Stimulated activated CD4-positive, alpha-beta T cell treated with anti-CD3 and anti-CD28 coated beads, TNF-alpha, amount 100 ng/mL, for 1 hour (primary cell): ENCODE data around the gene CD69.
"Not testable (repeated sequence)": the region's sequence is repeated elsewhere in the genome, so short reads cannot be mapped to it uniquely, and the experiment has no call there.

Experiments
- DNase-seq, 3 donors: peaks; one replicate each; pipeline ENCODE4 v3.0.0-alpha.2; 2020; ENCODE audit warnings: low read depth in 3 of 3, low spot score in 1 of 3

CD69 gene

GRCh38 chr12:9751204-9752144, 9.2 kb downstream of the CD69 start:
- no peak for DNase-seq

DNA sequence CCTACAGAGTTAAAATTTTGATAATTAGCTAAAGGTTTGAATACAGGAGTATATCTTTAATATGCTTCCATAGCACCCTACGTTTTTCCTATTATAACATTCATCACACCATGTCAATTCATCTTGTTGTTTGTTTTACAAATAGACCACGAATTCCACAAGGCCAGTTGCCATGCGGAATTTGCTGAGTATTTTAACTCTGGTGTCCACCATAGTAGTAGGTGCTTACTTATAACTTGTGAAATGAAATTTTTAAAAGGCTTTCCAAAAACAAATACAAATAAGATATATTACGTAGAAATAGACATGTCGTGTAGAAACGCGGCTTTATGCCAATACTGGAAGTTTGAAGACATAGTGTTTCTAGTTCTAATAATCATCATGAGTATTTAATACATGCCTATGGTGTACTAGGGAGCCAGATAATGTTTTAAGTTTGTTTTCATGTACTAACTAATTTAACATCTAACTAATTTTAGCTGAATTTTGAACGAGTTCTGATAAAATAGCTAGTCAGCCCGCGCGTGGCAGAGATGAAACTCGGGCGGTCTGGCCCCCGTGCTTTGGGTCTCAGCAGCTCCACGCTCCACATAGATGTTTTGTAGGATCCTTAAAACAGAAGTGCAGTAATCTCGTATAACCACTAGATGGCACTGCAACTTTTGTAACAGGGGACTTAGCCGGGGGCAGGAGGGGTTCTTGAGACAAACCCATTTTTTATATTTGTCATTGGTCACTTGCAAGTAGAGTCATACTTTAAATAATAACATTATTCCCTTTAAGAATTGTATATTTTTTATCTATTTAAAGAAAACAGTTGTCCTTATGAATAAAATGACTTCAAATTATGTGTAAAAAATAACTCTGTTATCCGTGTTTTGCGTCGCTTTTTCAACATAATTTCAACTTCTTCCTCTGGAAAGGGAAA, 10.2 kb downstream of the CD69 start:
- peak in 1 of 3 donors; percentile 38 for DNase-seq

DNA sequence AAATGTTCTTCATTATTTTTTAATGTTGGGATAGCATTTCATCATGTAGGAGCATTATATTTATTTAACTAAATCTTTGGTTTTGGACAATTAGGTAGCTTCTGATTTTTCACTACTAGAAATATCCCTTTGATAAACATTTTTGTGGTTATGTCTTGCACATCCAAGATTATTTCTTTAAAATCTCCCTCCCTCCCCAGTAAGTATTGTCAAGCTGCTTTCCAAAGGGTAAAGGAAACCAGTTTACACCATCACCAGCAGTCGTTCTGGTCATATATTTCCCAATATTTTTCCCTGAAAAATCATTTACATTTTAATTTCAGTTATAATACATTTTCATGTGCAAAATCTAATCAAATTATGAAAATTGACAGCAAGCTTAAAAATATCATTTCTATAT, 11.1 kb downstream of the CD69 start:
- DNase-seq, result no peak

DNA sequence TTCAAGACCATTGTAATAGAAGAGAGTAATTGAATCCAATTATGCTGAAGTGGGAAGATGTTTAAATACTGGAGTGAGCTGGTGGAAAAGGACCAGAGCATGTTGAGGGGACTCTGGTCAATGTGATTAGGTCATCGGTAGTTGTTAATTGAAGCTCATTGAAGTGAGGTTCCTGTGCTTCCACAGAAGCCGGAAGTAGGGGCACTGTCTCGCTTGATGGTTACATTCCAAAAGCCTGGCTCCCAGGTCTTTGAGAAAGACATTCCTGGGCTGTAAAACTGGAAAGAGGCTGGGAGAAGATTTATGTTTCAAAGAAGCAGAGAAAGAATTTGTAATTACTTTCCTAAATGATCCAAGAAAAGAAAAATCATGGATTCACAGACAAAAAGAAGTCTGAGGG, 15.5 kb downstream of the CD69 start:
- no peak for DNase-seq

DNA sequence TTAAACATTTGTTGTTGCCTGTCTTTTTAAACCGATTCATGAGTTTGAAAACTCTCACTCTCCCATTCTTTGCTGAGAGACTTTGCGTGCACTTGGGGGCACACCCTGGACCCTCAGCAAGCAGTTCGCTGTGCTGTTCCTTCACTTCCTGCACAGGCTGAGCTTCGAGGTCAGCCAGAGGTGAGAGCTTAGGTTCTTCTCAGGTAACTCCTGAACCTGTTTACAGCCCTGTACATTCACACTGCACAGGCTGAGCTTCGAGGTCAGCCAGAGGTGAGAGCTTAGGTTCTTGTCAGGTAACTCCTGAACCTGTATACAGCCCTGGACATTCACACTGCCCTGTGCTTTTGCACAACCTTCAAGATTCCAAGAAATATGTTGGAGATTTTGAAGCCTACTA, 18.0 kb downstream of the CD69 start:
- no peak for DNase-seq

DNA sequence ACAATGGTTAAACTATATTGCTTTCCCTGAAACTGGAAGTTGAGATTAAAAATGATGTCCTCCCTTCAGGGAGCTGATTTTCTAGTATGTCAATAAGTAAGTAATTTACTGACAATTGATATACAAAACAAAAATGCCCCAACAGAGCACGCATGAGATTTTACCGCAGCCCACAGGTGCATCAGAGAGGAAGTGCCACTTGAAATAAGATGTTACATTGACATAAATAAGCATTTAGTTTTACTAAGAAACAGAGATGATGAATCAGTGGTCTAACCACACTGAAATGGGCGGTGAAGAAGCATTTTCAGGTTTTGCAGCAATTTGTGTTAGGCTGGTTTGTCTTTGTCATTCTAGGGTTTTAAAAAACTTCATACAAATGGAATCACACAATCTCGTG, 19.0 kb downstream of the CD69 start:
- no peak for DNase-seq

DNA sequence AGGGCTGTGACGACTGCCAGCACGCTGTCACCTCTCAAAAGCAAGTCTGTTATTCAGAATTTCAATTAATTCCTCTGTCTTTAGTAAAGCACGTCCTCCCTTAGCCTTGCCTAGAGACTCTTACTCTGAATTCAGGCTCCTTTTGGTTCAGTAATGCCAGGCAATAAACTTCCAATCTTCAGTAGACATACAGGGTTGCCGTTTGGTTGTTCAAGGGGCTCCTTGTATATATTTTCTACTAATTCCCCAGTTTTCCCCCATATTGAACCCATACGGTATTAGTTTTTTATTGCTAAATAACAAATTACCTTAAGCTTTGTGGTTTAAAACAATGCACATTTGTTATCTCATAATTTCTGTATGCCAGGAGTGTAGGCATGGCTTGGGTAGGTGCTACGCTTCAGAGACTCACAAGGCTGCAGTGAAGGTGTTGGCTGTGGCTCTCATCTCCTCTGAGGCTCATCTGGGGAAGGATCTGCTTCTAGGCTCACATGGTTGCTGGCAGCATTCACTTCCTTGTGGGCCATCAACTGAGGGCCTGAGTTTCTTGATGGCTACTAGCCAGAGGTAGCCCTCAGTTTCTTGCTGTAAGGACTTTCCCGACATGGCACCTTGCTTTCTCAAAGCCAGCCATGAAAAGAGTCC, 20.5 kb downstream of the CD69 start:
- DNase-seq, result no peak

GRCh38 chr12:9739404-9740105, 21.1 kb downstream of the CD69 start:
- not testable (repeated sequence) for DNase-seq

DNA sequence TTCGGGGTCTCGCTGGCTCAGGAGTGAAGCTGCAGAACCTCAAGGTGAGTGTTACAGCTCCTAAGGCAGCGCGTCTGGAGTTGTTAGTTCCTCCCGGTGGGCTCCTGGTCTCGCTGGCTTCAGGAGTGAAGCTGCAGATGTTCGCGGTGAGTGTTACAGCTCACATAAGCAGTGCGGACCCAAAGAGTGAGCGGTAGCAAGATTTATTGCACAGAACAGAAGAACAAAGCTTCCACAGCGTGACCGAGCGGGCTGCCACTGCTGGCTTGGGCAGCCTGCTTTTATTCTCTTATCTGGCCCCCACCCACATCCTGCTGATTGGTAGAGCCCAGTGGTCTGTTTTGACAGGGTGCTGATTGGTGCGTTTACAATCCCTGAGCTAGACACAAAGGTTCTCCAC, 21.8 kb downstream of the CD69 start:
- not testable (repeated sequence) for DNase-seq

DNA sequence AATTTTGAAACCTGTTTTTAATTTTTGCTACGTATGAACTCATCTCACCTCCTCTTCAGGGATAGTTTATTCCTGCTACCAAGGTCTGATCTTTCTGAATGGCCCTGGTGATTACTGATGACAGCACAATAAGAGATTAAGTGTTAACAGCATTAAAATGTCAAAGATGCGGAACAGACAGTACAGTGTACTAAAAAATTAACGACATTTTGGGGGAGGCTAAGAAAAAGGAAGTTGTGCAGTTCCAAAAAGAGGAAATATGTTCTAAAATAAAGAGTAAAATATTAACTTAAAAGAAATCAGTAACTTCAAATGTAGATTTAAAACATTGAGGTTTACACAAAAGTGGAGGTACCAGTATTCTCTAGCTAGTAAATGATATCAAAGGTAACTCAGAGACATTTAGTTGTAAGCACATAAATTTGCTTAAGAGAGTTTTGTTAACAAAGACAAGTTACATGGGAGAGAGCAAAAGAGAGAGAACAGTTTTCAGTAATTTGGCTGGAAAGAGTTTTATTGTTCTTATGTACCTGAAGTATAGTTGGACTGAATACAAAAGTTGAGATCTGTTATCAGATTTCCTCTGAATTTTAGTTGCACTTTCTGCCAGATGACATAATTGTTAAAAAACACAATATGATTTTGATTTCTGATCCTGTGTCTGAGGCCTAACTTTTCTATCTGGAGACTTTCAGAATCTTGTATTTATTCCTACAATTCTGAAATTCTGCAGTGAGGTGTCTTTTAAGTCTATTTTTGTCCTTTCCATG, 23.6 kb downstream of the CD69 start:
- DNase-seq, result no peak

DNA sequence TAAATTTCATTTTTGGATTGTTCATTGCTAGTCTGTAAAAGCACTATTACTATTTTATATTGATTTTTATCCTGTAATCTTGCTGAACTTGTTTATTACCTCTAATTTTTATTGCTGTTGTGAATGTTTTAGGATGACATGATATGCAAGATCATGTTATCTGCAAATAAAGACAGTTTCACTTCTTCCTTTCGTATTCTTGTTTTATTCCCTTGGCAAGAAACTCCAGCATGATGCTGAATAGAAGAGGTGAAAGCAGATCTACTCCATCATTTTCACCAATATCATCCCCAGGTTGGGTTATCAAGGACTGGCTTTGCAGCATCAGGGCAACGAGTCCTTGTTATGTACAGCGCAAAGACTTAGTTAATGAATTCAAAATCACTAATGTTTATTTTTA, 25.1 kb downstream of the CD69 start:
- DNase-seq, result no peak

GRCh38 chr12:9732921-9733461, 27.7 kb downstream of the CD69 start, which contains the start of gene CLECL1:
Gene CLECL1, minus strand, starts transcription at chr12:9733097.
- DNase-seq, result no peak

GRCh38 chr12:9731797-9732196, 28.9 kb downstream of the CD69 start:
- DNase-seq, result no peak

- DNase-seq, result no peak
These were observed 29.3 kb downstream of the CD69 start for GRCh38 chr12:9731393-9731792.

DNA sequence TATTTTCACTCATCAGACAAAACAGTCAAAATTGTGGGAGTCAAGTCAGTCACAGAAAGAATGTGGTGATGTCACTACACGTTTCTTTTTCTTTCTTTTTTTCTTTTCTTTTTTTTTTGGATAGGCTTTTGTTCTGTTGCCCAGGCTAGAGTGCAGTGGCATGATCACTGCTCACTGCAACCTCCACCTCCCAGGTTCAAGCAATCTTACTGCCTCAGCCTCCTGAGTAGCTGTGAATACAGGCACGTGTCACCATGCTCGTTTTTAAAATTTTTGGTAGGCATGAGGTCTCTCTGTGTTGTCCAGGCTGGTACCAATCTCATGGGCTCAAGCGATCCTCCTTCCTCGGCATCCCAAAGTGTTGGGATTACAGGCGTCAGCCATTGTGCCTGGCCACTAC, 30.1 kb downstream of the CD69 start:
- no peak for DNase-seq

DNA sequence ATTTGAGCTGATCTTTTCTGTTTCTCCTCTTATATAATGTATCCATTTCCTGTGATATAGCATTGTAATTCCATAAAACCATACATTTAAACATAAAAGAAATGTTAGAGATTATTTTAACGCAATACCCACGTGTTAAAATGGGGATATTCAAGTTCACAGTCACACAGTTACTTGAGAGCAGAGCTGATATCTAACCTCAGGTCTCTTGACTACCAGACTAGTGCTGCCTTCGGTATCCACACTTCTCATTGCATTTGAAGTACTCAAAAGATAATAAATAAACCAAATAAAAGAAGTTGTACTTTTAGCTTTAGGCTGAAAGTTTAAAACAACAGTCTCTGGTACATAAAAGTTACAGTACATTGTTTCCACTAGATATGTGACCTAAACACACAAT, 30.7 kb downstream of the CD69 start:
- DNase-seq, result no peak

DNA sequence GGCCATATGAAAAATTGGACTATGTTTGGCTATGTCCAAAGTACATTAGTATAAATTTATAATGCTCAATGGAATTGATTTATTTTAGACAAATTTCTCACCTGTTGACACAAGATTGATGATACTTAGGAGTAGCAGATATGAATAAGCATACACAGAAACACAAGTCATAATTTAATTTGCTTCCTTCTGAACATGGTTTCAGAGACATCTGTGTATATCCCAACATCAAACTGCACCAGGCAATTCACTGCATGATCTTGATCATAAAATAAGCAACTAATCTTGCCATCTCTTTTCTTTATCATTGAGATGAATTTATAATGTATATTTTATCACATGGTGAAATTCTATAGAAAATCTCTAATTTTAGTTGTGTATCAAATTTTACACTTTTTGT, 31.6 kb downstream of the CD69 start:
- no peak for DNase-seq

DNA sequence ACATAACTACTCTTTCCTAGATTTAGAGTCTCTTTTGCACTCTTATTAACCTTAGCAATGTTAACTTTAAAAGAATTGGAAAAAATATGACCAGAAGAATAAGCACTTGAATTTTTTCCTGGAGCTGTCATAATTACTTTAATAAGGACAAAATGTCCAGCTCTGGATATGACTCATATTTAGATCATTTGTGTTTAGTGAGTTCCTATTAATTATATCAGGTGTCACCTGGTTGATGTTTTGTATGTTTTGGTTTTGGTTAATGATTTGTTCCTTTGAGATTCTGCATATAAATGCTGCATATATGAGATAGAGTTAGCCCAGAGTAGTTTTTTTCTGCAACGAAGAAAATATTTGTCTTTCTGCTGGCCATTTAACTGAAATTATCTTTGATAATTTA, 32.9 kb downstream of the CD69 start:
- DNase-seq, result no peak

DNA sequence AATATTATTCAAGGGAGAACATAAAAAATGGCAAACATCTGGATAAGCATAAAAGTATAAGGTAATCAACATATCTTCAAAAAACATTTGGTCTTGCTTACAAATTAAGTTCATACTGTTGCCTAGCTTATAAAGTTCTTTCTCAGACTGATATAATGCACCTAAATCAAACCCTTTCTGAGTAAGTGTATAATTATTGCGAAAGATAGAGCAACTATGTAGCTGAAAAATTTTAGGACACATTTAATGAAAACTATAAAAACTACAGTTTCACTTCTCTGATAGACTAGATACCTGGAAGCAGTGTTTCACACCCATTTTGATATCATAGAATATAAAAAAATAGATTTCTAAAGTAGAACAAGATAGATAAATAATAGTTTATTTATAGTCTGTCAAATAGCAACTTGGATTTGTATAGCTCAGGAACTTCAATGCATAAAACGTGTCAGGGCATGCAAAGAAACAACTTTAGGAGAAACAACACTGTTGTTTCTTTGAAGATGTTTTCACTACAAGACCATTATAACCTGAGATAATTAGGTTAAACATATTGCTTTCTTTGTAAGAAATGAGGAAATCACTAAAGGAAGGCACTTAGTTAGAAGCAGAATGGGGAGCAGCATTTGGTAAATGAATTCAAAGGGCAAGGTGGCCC, 35.4 kb downstream of the CD69 start:
- DNase-seq, result no peak
